SK-N-SH (cell line): ENCODE data around the gene UNC13B. TPM values are rescaled to one million over a fixed set of nuclear protein-coding genes. Genes with fewer than 3 reads are reported as not detected.

Source experiments
- CTCF ChIA-PET: fragments of 300-600, 350-600 bp; formaldehyde crosslinking; extraction: SDS; loops from one replicate; lab custom pipeline; 2021; lab: Yijun Ruan, JAX
- POLR2A ChIA-PET: fragments of 350-600 bp; sonication (Branson Sonifier 250); formaldehyde crosslinking; extraction: SDS; loops from one replicate; lab custom pipeline; 2020; ENCODE audit warnings: antibody characterized with exemption, inconsistent platforms; lab: Yijun Ruan, JAX
- DNase-seq: peaks from one replicate; pipeline ENCODE4 v3.0.0; 2012
- H2AFZ ChIP-seq: fragments of 200-600 bp; sonication (generic); 2 replicates; pipeline ENCODE4 v1.8.1; 2016; ENCODE audit warnings: antibody characterized with exemption, mild to moderate bottlenecking, low read depth
- H3F3A ChIP-seq: fragments of 200-600 bp; sonication (generic); replicated peaks from 2 replicates; pipeline ENCODE3; 2016; ENCODE audit warnings: antibody characterized with exemption, mild to moderate bottlenecking; ENCODE audit not compliant: insufficient read depth
- H3K27ac ChIP-seq, 2 experiments: fragments of 200-500 bp in 1 of 2; fragments of 200-600 bp in 1 of 2; sonication (Bioruptor generic) in 1 of 2; sonication (generic), shearing (Covaris generic) in 1 of 2; 2 replicates each; pipeline versions ENCODE4 v1.5.1 to v1.6.1; 2014 to 2016; ENCODE audit warnings: low read depth in 2 of 2, inconsistent platforms in 1 of 2, low read length in 1 of 2, mild to moderate bottlenecking in 1 of 2, mixed read lengths in 1 of 2
- H3K27me3 ChIP-seq: fragments of 200-600 bp; sonication (generic), shearing (Covaris generic); 2 replicates; pipeline ENCODE4 v1.6.1; 2016; ENCODE audit warnings: mixed run types; ENCODE audit not compliant: insufficient read depth
- H3K36me3 ChIP-seq, 2 experiments: fragments of 200-500 bp in 1 of 2; fragments of 200-600 bp in 1 of 2; sonication (Bioruptor generic) in 1 of 2; sonication (generic) in 1 of 2; replicated peaks in 1 of 2; 2 replicates each; pipeline versions ENCODE3 to v1.5.1; 2014 to 2016; ENCODE audit warnings: low read length in 1 of 2, mild to moderate bottlenecking in 1 of 2; ENCODE audit not compliant: insufficient read depth in 2 of 2, control insufficient read depth in 1 of 2
- H3K4me1 ChIP-seq, 2 experiments: fragments of 200-500 bp in 1 of 2; fragments of 200-600 bp in 1 of 2; sonication (Bioruptor generic) in 1 of 2; sonication (generic), shearing (Covaris generic) in 1 of 2; 2 replicates each; pipeline versions ENCODE4 v1.5.1 to v1.6.1; 2014 to 2016; ENCODE audit warnings: low read depth in 1 of 2, low read length in 1 of 2, mixed run types in 1 of 2; ENCODE audit not compliant: insufficient read depth in 2 of 2, control insufficient read depth in 1 of 2
- H3K4me2 ChIP-seq: fragments of 200-600 bp; sonication (generic), shearing (Covaris generic); 2 replicates; pipeline ENCODE4 v1.6.1; 2017; ENCODE audit warnings: mixed run types
- H3K4me3 ChIP-seq, 2 experiments: fragments of 200-500 bp in 1 of 2; fragments of 200-600 bp in 1 of 2; sonication (Bioruptor generic) in 1 of 2; sonication (generic), shearing (Covaris generic) in 1 of 2; 2 replicates each; pipeline versions ENCODE4 v1.5.1 to v1.8.1; 2014 to 2016; ENCODE audit warnings: low read depth in 2 of 2, inconsistent platforms in 1 of 2, low read length in 1 of 2, mild to moderate bottlenecking in 1 of 2, mixed read lengths in 1 of 2, moderate library complexity in 1 of 2
- H3K79me2 ChIP-seq: fragments of 200-600 bp; sonication (generic); 2 replicates; pipeline ENCODE4 v1.8.1; 2017; ENCODE audit warnings: mild to moderate bottlenecking; ENCODE audit not compliant: insufficient read depth
- H3K9ac ChIP-seq: fragments of 200-600 bp; sonication (generic); 2 replicates; pipeline ENCODE4 v1.6.1; 2017; ENCODE audit warnings: mixed run types
- H3K9me2 ChIP-seq: fragments of 200-600 bp; sonication (generic); 2 replicates; pipeline ENCODE4 v1.6.1; 2017; ENCODE audit warnings: mixed run types
- H3K9me3 ChIP-seq: fragments of 200-600 bp; sonication (generic); 2 replicates; pipeline ENCODE4 v1.6.1; 2017; ENCODE audit warnings: mixed run types, mild to moderate bottlenecking, moderate library complexity
- H4K20me1 ChIP-seq: fragments of 200-600 bp; sonication (generic); 2 replicates; pipeline ENCODE4 v1.6.1; 2017; ENCODE audit warnings: mild to moderate bottlenecking, mixed run types; ENCODE audit not compliant: insufficient read depth
- RAD21 ChIP-seq: IDR thresholded peaks from 2 replicates; pipeline ENCODE4 v1.6.1; 2012; ENCODE audit warnings: mild to moderate bottlenecking, low read length
- RXRA ChIP-seq: IDR thresholded peaks from 2 replicates; pipeline ENCODE4 v1.4.0; 2012; ENCODE audit warnings: low read depth, mild to moderate bottlenecking, borderline replicate concordance
- SMC3 ChIP-seq: IDR thresholded peaks from 2 replicates; pipeline ENCODE4 v1.6.1; 2012; ENCODE audit warnings: low read depth, low read length, improper control_type of control experiment
- TAF1 ChIP-seq: IDR thresholded peaks from 2 replicates; pipeline ENCODE4 v1.6.1; 2012; ENCODE audit warnings: low read depth, mild to moderate bottlenecking, low read length, moderate library complexity, borderline replicate concordance
- TCF12 ChIP-seq: IDR thresholded peaks from 2 replicates; pipeline ENCODE4 v1.4.0; 2012
- WGBS: methylation state at CpG from one replicate; pipeline ENCODE4 v1.1.6; 2017; ENCODE audit warnings: low lambda C conversion rate; 5-methylcytosine and 5-hydroxymethylcytosine counted together
- polyA plus RNA-seq, 3 experiments: library from polyadenylated mRNA; depleted of rRNA; stranded (reverse); fragments of >200 nt; gene quantifications; 2 replicates each; pipeline ENCODE4 v1.2.3, GENCODE V29; 2012
- TF ChIP-seq, protein P1 (sequence below): fragments of 150-350 bp; IDR thresholded peaks from 2 replicates; pipeline ENCODE4 v1.6.1; 2016; ENCODE audit warnings: mild to moderate bottlenecking, low read depth, low read length
- TF ChIP-seq, protein P2 (sequence below): IDR thresholded peaks from 2 replicates; pipeline ENCODE4 v1.4.0; 2012; ENCODE audit warnings: low read depth, borderline replicate concordance

The UNC13B gene
- polyA plus RNA-seq, 1 of the 3 experiments (the other 2 are of a cell fraction) = 8.1 TPM

DNA sequence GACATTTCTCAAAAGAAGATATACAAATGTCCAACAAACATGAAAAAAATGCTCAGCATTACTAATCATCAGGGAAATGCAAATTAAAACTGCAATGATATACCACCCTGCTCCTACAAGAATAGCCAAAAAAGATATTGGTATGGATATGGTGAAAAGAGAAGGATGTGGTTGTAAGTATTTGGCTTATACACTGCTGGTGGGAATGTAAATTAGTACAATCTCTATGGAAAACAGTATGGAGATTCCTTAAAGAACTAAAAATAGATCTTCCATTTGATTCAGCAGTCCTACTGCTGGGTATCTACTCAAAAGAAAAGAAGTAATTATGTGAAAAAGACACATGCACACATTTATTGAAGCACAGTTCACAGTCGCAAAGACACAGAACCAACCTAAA lies 260.5 kb downstream of the UNC13B start (continued):
- no peak for TF ChIP-seq SMC3

DNA sequence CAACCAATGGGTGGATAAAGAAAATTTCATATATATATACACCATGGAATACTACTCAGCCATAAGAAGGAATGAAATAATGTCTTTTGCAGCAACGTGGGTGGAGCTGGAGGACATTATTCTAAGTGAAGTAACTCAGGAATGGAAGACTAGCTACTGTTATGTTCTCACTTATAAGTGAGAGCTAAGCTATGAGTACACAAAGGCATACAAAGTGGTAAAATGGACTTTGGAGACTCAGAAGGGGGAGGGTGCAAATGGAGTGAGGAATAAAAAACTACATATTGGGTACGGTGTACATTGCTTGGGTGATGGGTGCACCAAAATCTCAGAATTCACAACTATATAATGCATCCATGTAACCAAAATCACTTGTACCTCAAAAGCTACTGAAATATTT lies 260.9 kb downstream of the UNC13B start:
- Histone ChIP-seq H3F3A (no peaks in the 10 kb centered on the region), H2AFZ (no peak overlapping the region), H3K27me3 (no peaks in the 10 kb centered on the region), H3K4me1 (no peaks in the 10 kb centered on the region), H3K27ac (no peak overlapping the region), H3K9me2 (no peaks in the 10 kb centered on the region), H3K9me3 (no peaks in the 10 kb centered on the region), H4K20me1 (no peaks in the 10 kb centered on the region), H3K36me3 (no peaks in the 10 kb centered on the region), H3K4me2 (no peak overlapping the region), H3K9ac (no peak overlapping the region), H3K79me2 (no peaks in the 10 kb centered on the region), H3K4me3 (no peak overlapping the region)
- no peak for DNase-seq
- ChIA-PET POLR2A (no interaction called here), CTCF (interaction anchor here (0.6 to 1.5 kb wide), 2 partner anchors 306 to 353 kb away, joined by 3 to 6 read pairs; partner anchors contain the start of gene ATOSB)
- TF ChIP-seq, protein P1, sequence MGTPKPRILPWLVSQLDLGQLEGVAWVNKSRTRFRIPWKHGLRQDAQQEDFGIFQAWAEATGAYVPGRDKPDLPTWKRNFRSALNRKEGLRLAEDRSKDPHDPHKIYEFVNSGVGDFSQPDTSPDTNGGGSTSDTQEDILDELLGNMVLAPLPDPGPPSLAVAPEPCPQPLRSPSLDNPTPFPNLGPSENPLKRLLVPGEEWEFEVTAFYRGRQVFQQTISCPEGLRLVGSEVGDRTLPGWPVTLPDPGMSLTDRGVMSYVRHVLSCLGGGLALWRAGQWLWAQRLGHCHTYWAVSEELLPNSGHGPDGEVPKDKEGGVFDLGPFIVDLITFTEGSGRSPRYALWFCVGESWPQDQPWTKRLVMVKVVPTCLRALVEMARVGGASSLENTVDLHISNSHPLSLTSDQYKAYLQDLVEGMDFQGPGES = no peak
- TF ChIP-seq, protein P2, sequence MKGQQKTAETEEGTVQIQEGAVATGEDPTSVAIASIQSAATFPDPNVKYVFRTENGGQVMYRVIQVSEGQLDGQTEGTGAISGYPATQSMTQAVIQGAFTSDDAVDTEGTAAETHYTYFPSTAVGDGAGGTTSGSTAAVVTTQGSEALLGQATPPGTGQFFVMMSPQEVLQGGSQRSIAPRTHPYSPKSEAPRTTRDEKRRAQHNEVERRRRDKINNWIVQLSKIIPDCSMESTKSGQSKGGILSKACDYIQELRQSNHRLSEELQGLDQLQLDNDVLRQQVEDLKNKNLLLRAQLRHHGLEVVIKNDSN = no peak
- TF ChIP-seq RAD21 = no peak
- TF ChIP-seq RXRA = no peak
- 5% methylated on average over 2 of the region's 2 CpGs for WGBS

DNA sequence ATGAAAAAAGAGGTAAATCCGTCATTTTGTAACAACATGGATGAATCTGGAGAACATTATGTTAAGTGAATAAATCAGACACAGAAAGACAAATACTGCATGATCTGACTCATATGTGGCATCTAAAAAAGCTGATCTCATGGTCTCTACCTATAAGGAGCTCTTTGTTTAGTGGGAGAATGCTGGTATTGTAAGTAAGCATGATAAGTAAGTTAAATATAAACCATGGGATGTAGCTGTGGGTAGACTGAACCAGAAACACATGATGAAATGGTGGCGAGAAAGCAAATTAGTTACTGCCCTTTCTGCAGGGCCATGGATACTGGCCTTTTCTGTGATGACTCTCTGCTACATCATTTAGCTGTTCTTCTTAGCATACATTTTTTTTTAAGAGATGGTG lies 261.7 kb downstream of the UNC13B start:
- no peak overlapping the region for H3K4me2 ChIP-seq
- H3K4me1 ChIP-seq = no peaks in the 10 kb centered on the region
- CTCF ChIA-PET = interaction anchor here (1.0 to 1.5 kb wide), 2 partner anchors 53 to 307 kb away, joined by 3 to 6 read pairs; partner anchors contain the start of gene ATOSB
- no peak overlapping the region for H2AFZ ChIP-seq
- H3F3A ChIP-seq = no peaks in the 10 kb centered on the region
- no peak overlapping the region for H3K4me3 ChIP-seq
- WGBS = 52% methylated on average over 2 of the region's 2 CpGs
- no peaks in the 10 kb centered on the region for H3K9me3 ChIP-seq
- TF ChIP-seq TCF12 (peak; percentile 18; the same call in 1 of the 2 replicates), TAF1 (no peak)
- POLR2A ChIA-PET = no interaction called here
- H3K27ac ChIP-seq = no peak overlapping the region; a peak in 1 of 4 replicates
- H3K9ac ChIP-seq = no peak overlapping the region
- no peaks in the 10 kb centered on the region for H3K27me3 ChIP-seq
- no peak for DNase-seq
- no peaks in the 10 kb centered on the region for H3K9me2 ChIP-seq
- no peaks in the 10 kb centered on the region for H3K79me2 ChIP-seq
- H3K36me3 ChIP-seq = no peaks in the 10 kb centered on the region
- no peaks in the 10 kb centered on the region for H4K20me1 ChIP-seq
